Stimulated activated CD4-positive, alpha-beta T cell treated with anti-CD3 and anti-CD28 coated beads, Interleukin-2, amount 100 ng/mL, for 4 hours (primary cell): Measurements from ENCODE around the gene LARGE1.

ENCODE experiments used
- DNase-seq: peaks from one replicate; pipeline ENCODE4 v3.0.0-alpha.2; 2020; ENCODE audit warnings: low read depth

The LARGE1 gene

GRCh38 chr22:33520904-33521780 lies 399.1 kb downstream of the LARGE1 start:
- DNase-seq = no peak

- no peak for DNase-seq
These were observed 400.0 kb downstream of the LARGE1 start for GRCh38 chr22:33519974-33520903.

GRCh38 chr22:33519071-33519973 lies 401.0 kb downstream of the LARGE1 start:
- no peak for DNase-seq

GRCh38 chr22:33518405-33518804 lies 401.9 kb downstream of the LARGE1 start:
- no peak for DNase-seq

- DNase-seq = no peak
These were observed 404.5 kb downstream of the LARGE1 start for GRCh38 chr22:33515795-33516194.

GRCh38 chr22:33513388-33514338 lies 406.6 kb downstream of the LARGE1 start:
- DNase-seq = no peak

- DNase-seq = no peak
These were observed 407.4 kb downstream of the LARGE1 start for GRCh38 chr22:33512908-33513307.

- DNase-seq = no peak
These were observed 409.8 kb downstream of the LARGE1 start for GRCh38 chr22:33510429-33510904.

- no peak for DNase-seq
These were observed 415.2 kb downstream of the LARGE1 start for GRCh38 chr22:33504941-33505625.

GRCh38 chr22:33496112-33496511 lies 424.2 kb downstream of the LARGE1 start:
- DNase-seq = no peak

- no peak for DNase-seq
These were observed 426.6 kb downstream of the LARGE1 start for GRCh38 chr22:33493476-33494205.

- no peak for DNase-seq
These were observed 428.0 kb downstream of the LARGE1 start for GRCh38 chr22:33492210-33492651.

GRCh38 chr22:33487041-33487716 lies 433.1 kb downstream of the LARGE1 start:
- DNase-seq = no peak

- DNase-seq = no peak
These were observed 438.7 kb downstream of the LARGE1 start for GRCh38 chr22:33481550-33481949.

- no peak for DNase-seq
These were observed 442.9 kb downstream of the LARGE1 start for GRCh38 chr22:33477120-33478111.

- no peak for DNase-seq
These were observed 443.6 kb downstream of the LARGE1 start for GRCh38 chr22:33476716-33477115.

- no peak for DNase-seq
These were observed 444.1 kb downstream of the LARGE1 start for GRCh38 chr22:33476206-33476605.
